Stimulated activated CD4-positive, alpha-beta T cell treated with anti-CD3 and anti-CD28 coated beads, Interleukin-15, amount 100 ng/mL, for 48 hours (primary cell): ENCODE results near the gene ERRFI1.

Source experiments
- DNase-seq, 2 donors: peaks; one replicate each; pipeline ENCODE4 v3.0.0-alpha.2; 2020; ENCODE audit warnings: low read depth in 2 of 2

Gene ERRFI1

DNA sequence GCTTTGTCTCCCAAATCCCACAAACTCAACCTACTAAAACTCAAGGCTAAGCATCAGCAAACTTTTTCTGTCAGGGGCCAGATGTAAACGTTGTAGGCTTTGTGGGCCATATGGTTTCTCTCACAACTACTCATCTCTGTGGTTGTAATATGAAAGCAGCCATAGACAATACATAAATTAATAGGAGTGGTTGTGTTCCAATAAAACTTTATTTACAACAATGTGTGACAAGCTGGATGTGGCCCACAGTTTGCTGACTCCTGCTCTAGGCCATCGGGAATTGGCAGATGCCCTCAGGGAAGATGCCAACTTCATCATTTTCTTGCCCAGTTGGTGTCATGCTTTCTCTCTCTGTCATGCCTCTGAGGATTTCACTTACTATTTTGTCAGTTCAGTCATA, 17.5 kb upstream of the ERRFI1 start:
- DNase-seq: no peak

DNA sequence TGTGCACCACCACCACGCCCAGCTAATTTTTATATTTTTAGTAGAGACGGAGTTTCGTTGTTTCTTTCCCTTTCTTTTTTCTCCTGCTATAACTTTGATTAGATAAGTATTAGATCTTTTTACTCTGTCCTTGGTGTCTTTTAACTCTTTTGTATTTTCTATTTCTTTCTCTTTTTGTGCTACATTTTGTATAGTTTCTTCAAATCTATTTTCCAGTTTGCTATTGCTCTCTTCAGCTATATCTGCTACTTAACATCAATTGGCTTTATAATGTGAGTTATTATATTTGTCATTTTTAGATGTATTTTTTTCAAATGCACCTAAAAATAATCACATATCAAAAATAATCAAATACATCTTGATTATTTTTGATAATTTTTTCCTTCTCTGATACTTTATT, 16.0 kb upstream of the ERRFI1 start:
- no peak for DNase-seq

DNA sequence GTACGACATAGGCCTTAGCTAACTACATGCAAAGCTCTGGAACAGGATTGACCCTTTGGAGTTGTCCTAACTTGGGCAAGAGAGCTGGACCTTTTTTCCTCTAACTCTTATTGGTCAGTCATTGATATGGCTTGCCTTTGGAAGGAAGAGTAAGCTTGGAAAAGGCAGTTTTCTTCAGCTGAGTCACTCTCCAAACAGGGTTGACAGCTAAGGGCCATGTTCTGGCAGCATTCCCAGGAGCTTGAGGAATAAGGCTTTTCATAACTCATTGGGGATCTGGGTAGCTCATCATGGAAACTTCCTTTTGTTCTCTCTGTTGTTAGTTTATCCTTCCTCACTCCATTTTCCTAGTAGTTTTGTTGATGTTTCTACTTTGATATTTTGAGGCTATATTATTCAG, 14.5 kb upstream of the ERRFI1 start:
- DNase-seq: no peak

DNA sequence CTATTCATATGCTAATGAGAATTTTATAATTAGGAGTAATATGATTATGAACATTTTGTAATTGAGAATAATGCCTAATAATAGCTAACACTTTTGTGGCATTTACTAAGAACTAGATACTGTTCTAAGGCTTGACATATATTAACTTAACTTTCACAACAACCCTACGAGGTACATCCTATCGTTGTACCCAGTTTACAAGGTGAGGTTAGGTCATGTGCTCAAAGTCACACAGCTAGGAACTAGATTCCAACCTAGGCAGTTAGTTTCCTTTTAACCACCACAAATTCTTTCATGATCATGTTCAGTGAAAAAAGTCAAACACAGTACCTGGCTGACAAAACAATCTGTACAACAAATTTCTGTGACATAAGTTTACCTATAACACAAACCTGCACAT, 13.0 kb upstream of the ERRFI1 start:
- DNase-seq: no peak

DNA sequence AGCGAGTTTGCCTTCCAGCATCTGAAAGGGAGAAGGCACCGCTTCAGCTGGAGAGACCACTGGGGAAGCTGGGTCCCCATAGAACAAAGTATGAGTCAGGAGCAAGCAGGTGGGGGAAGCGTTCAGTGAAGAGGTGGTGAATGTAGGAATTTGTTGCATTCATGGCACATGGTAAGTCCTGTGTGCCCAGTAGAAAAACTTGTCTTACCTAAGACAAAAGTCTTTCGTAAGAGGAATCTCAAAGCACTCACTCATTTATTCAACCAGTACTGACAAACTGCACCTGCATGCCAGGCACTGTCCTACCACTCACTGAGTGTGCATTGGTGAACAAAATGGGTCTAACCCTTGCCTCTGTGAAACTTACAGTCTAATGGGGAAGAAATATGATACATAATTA, 9.2 kb upstream of the ERRFI1 start:
- no peak for DNase-seq

DNA sequence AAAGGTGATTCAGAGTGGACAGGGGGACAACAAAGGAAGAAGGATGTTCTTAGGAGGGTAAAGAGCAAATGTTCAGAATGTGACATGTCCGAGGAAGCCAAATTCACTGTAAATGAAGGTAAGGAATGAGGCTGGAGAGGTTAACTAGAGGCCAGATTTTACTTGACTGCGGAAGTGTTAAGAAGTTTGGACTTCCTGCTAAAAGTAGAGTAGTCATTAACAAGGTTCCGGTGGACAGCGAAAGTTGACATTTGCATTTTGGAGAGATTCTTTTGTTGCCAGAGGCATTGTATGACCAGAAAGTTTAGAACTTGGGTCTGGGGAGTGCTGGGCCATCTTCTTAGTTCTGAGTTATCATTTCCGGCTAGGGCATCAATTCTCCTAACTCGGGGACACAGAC, 7.2 kb upstream of the ERRFI1 start:
- no peak for DNase-seq

DNA sequence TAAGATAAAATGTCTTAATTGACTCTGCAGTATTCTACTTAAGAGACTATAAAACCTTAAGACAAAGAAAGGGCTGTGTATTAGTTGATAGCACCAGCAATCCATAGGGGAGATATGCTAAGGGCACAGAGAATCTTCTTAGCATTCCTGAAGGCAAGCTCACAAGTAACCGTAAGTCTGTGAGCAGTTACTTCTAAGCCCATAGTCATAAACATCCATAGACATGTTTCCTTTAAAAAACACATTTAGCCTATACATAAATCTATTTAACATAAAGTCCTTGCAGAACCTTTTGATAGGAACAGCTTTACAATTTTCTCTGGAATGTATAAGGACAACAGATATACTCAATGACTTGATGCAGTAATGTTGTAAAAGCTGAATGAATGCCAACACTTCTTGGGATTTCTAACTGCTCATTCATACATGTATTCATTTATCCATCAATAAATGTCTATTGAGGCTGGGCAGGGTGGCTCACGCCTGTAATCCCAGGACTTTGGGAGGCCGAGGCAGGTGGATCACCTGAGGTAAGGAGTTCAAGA, 6.3 kb upstream of the ERRFI1 start:
- no peak for DNase-seq

DNA sequence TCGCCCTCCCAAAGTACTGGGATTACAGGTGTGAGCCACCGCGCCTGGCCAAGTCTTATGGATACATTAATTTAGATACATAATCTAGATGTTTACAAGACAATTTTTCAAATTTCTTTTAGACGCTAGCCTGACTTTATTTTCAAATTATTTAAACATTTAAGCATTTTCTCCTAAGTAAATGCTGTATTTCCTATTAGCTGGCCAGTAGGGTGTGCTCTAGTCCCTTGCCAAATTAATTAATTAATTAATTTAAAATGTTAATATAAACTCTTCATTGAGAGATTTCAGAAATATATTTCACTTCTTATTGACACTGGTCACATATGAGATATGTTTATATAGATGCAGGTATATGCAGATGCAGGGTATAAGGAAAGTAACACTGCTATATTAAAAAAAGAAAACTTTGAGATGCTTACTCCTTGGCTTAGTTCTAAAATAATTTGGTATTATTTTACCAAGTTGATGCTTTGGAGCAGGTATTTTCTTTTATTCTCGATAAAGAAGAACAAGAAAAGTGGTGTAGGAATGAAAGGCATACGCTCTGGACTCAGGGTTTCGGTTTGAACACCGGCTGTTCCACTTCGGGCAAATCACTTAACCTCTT, 5.2 kb upstream of the ERRFI1 start:
- no peak for DNase-seq

DNA sequence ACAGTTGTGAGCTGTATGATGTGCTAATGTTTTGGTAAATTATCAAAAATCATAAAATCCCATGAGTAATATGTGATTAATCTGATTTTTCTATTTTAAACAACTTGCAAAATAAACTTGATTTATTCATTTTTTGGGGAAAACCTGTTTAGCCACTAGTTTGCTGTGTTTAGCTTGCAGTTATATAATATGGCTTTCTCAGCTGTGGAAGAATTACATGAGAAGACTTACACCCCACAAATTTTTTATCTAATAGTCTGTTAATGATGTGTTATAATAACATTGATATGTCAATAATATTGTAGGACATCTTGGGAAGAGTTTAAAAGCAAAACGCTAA, 2.4 kb upstream of the ERRFI1 start:
- no peak for DNase-seq

DNA sequence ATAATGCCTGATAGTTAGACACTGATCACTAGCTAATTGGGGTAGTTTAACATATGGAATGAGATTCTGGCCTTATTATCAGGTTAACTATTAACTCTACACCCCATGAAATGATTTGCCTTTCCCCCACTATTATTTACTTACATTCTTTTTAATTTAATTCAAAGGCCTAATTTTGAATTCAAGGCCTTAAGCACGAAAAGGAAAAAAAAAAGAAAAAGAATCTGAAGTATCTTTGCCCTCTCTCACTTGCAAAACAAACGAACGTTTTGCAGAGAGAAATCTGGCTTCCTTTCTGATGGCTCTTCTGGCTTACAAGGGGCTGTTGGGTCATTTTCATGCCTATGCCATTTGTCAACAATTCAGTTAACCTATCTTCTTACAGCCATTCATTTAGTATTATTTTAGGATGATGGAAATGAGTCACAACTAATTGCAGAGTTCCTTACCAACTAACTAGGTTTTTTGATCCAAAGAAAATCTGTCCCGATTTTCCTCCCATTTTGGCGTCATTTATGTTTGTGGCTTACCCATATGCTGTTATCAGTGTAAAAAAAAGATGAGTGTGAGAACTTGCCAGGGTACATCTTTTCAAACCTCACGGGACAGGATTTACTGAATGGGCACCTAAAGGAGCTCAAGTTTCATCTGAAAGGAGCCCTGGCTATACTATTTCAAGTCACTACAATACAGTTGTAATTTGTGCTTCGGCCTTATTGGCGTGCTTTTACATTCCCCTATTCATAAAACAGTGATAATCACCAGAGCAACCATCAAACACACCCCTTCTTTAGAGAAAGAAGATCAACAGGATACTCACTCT, 1.9 kb upstream of the ERRFI1 start:
- no peak for DNase-seq

DNA sequence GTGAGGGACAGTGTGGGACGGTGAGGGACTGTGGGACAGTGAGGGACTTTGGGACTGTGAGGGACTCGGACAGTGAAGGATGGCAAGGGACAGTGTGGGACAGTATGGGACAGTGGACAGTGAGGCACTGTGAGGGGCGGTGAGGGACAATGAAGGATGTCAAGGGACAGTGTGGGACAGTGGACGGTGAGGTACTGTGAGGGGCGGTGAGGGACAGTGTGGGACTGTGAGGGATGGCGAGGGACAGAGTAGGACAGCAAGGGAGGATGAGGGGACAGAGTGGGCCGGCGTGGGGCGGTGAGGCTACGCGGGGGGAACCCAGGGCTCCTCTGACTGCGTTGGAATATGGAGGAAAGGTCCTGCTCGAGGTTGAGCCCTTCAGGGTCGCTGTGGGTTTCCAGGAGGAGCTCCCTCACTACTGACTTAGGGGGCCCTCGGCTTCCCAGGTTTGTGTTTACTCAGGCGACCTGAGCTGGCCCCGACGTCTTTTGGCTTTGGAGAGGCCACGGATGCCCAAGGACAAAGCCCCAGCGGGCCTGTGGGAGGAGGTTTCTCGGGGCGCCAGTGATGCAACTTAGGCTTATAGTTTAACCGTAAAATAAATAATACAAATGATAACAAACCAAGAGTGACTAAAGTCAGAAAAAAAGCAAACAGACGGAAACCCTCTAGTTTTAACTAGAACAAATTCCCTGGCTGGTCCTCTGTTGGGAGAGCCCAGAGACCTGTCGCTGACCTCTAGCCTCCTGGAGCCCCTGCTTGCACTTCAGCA, 1.1 kb upstream of the ERRFI1 start:
- no peak for DNase-seq

DNA sequence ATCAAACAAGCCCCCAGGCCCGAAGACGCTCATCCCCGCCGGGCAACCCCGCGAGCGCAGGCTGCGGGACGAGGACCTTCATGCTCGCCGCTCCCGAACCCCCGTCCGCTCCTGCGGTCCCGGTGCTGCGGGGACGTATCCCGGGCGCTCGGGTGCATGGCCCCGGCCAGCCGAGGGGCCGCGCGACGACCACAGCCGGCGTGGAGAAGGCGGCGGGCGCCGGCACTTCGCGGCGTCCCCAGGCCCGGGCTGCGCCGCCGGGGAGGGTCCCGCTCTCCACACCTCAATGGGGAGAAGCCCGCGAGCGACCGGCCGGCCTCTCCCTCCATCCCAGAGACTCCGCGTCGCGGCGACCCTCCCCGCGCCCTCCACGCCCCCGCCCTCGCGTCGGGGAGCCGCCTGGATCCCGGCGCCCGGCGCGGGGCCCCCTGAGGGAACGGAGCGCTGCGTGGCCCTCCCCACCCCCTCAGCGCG, 401 bp downstream of the ERRFI1 start:
- DNase-seq: no peak

DNA sequence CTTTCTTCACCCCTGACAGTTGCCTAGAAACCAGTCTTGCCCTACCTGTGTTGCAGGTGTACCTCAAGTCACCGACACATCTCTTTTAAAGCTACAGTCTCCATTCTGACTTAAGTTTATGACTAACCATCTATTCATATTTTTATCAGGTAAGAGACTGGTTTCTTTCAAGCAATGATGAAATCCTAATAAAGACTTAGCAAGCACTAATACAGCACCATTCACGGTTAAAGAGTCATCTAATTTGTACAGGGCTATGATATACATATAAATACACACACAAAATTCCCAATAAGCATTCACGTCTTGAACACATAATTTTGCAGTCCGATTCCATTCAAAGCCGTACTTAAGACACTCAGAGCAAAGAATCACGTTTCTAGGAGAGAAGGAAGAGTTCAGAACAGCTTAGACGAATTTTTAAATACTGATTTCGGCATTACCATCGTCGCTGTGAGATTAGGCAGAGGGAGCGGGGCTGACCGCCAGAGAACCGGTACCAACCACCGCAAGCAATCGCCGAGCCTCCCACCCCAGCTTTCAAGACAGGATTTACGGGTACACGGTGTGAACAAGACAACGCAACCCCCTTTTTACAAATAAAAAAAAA, 943 bp downstream of the ERRFI1 start:
- DNase-seq: no peak

DNA sequence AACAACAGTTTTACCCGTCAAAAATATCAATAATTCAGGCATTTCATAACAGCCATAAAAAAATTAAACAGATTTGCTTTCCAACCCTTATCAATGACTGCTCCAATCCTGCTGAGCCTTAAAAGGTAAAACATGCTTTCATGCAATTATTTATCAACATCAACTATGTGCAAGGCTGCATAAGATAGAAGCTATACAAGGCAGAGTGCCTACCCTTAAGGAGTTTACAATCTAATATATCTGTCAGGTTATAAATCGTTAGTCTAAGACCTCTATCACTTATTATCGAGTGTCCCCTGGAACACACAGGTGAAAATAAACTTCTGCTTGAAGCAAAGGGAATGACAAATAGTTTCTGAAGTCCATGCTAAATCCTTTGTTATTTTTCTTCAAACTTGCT, 1.8 kb downstream of the ERRFI1 start:
- DNase-seq: no peak

DNA sequence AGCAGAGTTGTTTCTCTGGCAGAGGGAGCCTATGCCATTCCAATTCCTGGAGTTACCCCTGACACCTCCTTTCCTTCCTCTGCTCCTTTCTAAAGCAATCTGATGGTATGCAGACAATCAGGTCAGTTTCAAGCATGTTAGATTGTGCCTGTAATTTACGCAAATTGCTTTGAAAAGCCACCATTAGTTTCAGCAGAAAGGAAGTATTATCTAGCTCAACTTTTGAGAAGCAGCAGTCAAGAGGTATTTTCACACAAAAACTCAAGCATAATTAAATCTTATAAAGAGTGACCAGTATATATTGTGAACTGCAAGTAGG, 2.2 kb downstream of the ERRFI1 start:
- DNase-seq: no peak

DNA sequence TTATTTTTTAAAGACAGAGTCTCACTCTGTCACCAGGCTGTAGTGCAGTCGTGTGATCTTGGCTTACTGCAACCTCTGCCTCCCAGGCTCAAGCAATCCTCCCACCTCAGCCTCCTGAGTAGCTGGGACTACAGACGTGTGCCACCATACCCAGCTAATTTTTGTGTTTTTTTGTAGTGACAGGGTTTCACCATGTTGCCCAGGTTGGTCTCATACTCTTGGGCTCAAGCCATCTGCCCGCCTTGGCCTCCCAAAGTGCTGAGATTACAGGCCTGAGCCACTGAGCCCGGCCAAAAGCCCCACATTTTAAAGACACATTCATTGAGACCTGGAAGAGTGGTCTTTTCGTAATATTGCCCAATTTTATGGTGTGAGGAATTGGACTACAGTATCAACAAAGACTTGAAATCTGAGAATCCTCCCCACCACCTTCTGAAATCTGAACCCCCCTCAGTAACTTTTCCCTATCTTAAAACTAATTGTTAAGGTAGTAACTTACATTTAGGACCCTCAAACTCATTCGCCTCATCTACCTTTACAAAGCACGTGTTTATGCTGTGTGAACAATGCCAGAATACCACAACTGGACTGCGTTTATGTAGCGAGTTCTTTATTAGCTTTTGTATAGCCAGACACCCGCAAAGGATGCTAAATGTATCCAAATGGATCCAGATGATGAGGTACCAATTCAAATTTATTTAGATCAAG, 2.7 kb downstream of the ERRFI1 start:
- DNase-seq: no peak

DNA sequence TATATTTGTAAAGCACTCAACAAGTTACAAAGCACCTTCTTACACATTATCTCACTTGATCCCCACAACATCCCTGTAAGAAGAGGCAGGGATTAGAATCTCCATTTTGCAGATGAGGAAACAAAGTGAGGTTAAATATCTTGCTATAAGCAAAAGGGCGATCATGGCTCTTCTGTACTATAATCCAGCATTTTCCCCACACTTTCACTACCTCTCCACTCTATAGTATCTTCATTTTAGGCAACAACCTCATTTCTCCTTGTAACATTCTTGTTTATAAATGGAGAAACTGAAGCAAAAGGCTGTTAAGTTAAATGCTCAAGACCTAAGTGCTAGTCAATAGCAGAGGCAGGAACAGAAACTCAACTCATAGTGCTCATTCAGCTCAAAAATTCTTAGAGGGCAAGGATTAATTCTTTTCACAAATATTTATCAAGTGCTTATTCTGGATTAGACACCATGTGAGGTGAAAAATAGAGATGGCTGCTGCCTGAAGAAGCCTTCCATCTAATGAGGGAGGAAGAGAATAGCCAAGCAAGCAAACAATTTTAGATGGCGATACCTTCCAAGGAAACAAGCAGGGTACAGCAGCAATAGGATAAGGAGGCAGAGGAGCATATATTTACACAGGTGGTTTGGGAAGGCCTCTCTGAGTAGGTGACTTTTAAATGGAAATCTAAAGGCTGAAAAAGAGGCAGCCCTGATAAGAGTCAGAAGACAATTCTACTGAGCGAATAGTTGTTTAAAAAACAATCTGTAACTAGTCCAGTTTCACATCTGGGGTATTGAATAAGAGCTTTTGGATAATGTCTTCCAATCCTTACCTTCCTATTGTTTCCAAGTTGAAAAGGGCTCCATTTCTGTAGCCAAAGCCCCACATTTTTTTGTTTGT, 3.5 kb downstream of the ERRFI1 start:
- no peak for DNase-seq

DNA sequence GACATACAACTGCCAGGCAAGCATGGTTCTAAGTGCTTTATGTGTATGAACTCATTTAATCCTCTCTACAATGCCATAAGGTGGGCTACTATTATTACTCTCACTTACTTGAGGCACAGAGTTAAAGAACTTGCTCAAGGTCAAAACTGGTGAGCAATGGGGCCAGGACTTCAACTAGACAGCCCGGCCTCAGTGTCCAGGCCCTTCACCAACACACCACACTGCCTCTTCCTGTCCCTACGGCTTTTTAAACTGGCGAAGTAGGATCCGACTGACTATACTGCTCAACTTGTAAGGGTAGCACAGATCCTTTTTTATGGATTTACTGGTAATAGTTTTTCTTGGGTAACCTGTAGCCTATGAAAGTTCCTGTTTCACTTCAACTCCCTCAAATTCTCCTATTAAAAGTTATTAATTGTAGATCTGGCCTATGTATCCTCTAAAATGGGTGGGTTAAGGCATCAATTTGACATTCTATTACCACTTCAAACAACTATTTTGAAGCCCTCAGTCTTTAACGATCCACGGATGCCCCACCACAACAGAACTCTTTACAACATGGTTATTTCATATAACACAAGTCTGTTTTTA, 4.3 kb downstream of the ERRFI1 start:
- no peak for DNase-seq

DNA sequence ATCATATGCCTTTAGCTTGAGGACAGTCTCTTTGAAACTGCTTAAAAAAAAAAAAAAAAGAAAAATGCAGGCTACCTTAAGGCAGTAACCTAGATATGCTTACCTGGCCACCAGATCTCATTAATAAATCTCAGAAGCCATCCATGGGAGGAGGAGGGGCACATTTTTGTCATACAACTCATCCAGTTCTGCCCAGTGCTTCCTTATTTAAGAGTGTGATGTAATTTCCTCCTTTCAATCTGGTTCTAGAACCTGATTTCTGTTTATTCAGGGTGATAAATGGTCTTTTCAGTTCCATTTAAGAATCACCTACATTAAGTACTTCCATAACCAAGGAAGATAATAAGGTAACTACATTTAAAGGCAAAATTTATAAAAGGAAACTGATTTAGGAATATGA, 6.1 kb downstream of the ERRFI1 start:
- no peak for DNase-seq

DNA sequence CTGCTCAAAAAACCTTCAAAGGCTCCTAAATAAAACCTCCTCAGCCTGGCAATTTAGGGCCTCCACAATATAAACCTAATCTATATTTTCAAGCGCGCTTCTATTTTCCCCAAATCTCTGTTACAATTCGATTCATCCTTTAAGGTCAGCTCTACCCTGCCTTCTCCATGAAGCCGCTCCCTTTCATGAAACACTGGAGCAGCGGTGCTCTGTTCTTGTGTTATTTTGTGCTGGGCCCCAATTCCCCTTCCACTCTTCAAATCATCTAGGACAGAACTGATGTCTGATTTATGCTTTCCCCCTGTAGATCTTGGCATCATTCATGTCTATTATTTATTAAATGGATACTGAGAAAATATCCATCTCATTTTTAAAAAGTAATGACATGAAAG, 6.9 kb downstream of the ERRFI1 start:
- no peak for DNase-seq
